Stimulated activated CD4-positive, alpha-beta T cell treated with anti-CD3 and anti-CD28 coated beads, Interleukin-15, amount 100 ng/mL, for 24 hours (primary cell): ENCODE results near the gene MACROD2.

Experiments used
- DNase-seq: peaks from one replicate; pipeline ENCODE4 v3.0.0-alpha.2; 2020

MACROD2 gene

GRCh38 chr20:15205028-15205427 lies 1209.7 kb downstream of the MACROD2 start:
- DNase-seq, result no peak

DNA sequence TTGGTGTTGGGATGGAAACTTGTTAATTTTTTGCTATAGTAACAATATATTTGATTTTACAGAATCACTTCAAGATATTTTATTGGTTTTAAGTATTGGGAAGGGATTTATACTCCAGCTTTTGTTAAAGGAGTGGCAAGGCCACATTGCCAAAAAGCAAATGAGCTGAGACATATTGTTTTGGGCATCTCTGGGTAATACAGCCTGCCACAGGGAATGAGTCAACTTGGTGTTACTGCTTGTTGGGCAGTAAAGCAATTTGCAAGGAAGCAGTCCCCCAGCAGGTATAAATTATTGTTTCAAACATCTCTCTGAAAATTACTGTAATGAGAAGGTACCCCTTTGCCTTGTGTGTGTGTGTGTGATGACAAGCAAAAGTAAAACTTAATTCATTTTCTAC lies 1210.4 kb downstream of the MACROD2 start:
- DNase-seq, result no peak

DNA sequence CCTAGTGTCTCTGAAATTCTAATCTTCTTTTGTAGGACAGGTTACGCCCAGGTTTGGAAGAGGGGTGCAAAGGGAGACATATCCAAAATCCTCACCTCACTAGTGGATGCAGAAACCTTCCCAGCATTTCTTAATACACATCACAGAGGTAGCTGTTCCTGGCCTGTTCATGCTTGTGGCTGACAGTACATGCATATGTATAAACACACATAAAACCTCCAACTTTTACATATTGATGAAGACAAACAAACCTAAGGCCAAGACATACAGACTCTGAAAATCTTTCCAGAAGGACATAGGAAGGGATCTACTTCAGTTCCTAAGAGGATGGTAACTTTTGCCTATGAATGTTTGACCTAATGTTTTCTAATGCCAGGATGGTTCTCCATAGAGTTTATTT lies 1214.2 kb downstream of the MACROD2 start:
- DNase-seq, result no peak

DNA sequence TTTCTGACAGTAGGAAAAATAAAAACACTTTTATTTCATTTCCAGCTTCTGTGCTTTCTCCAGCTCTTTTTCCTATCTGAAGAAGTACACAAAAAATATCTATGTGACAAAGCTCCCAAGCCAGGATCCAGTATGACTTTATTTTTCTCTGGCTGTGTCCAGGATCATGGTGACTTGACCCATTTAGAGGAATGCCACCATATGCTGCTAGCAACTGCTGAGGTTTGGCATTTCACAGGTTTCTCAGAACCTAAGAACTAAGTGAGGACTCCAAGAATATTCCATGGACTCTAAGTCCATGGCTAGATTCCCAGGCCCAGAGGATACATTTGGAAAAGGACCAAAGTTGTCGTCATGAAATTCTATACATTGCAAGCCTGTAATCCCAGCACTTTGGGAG lies 1218.7 kb downstream of the MACROD2 start:
- no peak for DNase-seq

- no peak for DNase-seq
Measured at GRCh38 chr20:15220009-15220656, 1224.8 kb downstream of the MACROD2 start.

- DNase-seq, result no peak
Measured at GRCh38 chr20:15220778-15221565, 1225.7 kb downstream of the MACROD2 start.

GRCh38 chr20:15222502-15223330 lies 1227.4 kb downstream of the MACROD2 start:
- DNase-seq, result no peak

- no peak for DNase-seq
Measured at GRCh38 chr20:15224199-15224598, 1228.9 kb downstream of the MACROD2 start.

- no peak for DNase-seq
Measured at GRCh38 chr20:15227102-15227501, 1231.8 kb downstream of the MACROD2 start.

DNA sequence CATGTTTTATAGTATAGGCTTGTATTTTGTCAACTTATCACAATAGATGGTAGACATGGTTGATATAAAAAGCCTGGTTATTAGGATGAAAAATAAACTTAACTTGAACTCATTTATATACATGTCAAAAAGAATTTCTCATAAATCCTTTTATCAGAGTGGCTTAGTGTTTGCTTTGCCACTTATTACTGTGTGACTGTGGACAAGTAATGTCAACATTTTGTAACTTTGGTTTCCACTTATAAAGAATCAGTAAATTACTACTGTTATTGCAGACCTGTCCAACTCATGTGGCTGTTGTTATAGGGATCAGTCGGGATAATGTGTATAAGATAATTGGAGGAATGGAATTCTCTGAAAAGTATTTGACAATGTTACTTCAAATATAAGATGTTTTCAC lies 1236.9 kb downstream of the MACROD2 start:
- DNase-seq, result no peak

DNA sequence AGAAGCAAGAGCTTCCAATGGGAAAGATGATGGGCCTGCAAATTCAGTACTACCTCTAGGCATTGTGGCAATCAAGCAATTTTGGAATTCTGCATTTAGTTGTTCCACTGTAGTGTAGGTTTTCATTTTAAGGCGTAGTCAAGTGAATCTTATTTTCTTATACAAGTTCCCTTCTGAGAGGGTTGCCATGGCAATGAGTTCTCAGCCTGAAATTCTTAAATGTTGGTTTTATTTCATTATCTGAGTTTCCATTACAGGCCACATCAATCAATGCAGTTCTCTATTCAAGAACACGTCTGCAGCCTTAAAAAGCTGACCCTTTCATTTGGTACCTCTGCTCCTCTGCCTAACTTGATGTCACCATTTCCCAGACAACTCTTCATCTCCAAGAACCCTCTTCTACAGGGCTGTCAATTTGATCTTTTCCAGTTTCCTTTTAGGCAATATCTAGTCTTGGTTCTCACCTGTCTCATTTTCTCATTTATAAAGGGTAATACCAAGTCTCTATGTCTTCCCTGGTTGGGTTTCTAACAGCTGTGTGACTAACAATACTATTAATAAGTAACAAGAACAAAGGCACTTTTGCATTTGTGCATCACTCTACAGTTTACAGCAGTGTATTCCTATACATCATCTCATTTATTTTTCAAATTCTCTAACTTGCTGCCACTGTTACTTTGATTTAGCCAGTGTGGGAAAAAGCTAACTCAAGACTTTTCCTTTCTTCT lies 1240.3 kb downstream of the MACROD2 start:
- DNase-seq, result no peak

- DNase-seq, result no peak
Measured at GRCh38 chr20:15236812-15237211, 1241.5 kb downstream of the MACROD2 start.

DNA sequence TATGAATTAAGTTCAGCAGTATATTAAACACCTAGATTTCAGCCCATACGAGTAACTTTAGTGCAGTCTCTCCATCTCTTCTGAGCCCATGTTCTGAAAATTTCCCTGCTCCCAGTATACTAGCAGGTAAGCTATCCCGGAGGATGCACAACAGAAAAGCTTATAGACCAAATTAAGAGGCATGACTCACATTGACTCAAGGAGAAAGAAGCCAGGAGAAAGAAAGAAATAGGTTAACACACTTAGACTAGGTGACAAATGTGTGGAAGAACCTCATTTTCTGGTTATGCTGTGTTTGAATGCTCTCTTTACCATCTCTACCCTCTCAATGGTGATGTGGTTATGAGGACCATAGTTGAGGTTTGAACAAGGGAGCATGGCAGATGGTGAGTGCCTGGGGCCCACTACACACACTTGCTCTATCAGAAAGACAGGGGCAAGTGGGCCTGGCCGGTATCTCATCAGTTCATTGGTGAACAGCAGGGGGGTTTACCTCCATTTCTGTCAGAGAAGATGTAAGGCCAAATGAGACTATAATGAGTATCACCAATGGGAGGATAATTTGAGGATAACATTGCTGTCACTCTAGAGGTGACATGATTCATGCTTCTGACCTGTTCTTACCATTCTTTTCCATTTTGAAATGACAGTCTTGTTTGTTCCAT lies 1244.4 kb downstream of the MACROD2 start:
- DNase-seq, result no peak

DNA sequence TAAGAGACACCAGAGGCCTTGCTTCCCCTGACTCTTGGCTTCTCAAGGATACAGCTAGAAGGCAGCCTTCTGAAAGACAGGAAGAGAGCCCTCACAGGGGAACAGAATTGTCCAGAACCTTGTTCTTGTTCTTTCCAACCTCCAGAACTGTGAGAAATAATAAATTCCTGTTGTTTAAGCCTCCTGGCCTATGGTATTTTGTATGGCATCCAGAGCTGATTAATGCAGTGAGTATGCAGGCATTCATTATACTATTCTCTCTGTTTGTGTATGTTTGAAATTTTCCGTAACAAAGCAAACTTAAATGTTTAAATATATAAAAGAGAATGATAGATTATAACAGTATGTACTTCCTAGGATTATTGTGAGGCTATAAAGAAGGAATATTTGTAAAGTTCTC lies 1245.5 kb downstream of the MACROD2 start:
- no peak for DNase-seq

- no peak for DNase-seq
Measured at GRCh38 chr20:15241681-15242080, 1246.4 kb downstream of the MACROD2 start.

GRCh38 chr20:15242773-15243172 lies 1247.5 kb downstream of the MACROD2 start:
- DNase-seq, result no peak

DNA sequence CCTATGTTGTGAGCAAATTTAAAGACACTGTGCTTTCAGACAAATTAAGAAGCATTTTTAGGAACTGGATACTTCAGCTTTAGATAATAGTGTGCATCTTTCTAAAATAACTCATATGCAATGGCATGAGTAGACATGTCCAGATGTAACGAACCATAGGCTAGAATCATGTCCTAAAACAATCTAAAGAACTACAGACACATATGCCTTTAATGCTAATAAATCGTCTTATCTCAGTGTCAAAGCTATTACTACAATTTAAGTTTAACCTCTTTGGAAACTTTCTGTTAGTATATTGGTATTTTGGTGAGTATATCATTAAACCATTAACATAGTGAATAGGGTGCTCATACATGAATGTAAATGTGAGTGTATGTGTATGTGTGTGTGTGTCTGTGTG lies 1250.6 kb downstream of the MACROD2 start:
- DNase-seq, result no peak

- no peak for DNase-seq
Measured at GRCh38 chr20:15248618-15249395, 1253.5 kb downstream of the MACROD2 start.

GRCh38 chr20:15251171-15251570 lies 1255.9 kb downstream of the MACROD2 start:
- no peak for DNase-seq

DNA sequence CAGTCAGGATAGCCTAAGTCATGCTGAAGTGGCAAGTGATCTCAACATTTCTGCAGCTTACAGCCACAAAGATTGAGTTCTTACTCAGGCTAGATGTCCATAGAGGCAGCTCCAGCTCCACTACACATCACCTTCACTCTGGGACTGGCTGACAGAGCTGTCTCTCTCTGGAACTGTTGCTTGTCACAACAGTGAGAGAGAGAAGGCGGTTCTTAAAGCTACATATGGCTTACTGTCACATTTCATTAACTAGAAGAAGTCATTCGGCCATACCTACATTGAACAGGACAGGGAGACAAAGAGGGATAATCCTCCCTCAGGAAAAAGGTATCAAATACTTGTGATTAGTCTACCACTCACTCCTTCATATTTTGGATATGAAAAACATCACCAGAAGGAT lies 1257.0 kb downstream of the MACROD2 start:
- no peak for DNase-seq

GRCh38 chr20:15253431-15253830 lies 1258.1 kb downstream of the MACROD2 start:
- no peak for DNase-seq
